ENCODE measurements around the gene CEL.
"Not testable (repeated sequence)": the region's sequence is repeated elsewhere in the genome, so short reads cannot be mapped to it uniquely, and the experiment has no call there.

Gene CEL

GRCh38 chr9:133054966-133055365 is 6.8 kb upstream of the CEL start:
- Histone ChIP-seq H3K36me3 (ENCODE audit: control insufficient read depth in 2 of 2, insufficient read depth in 2 of 2, low read length in 2 of 2) (peaks cover 35 to 58% of the 10 kb centered on the region in 2 donors), H3K27ac (ENCODE audit: low read depth in 2 of 2, low read length in 2 of 2) (no peak overlapping the region)

DNA sequence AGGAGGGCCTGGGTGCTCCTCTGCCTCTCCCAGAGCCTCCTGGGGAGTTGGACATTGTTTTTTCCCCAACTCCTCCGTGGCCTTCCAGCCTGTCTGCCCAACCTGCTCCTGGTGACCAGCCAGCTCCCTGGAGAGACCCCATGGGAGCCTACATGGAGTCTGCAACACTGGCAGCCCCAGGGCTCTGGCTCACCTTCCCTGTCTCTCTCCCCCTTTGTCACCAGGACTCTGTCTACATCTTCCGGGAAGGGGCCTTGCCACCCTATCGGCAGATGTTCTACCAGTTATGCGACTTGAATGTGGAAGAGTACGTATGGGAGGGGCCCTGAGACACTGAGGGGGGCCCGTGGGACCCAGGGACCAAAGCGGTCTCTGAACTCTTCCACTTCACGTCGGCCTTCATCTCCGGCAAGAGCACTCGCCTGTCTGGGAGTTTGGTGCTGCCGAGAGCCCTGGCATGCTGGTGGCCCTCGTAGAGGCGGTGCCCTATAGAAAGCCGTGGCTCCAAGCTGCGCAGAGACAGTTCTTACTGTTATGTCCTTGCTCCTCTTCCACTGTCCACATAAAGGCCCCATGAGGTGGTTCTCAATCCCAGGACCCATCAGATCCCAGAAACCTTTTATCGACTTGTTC is 5.9 kb upstream of the CEL start:
- Histone ChIP-seq H3K4me3 (ENCODE audit: low read length in 2 of 2) (no peak overlapping the region), H3K27ac (ENCODE audit: low read depth in 2 of 2, low read length in 2 of 2) (no peak overlapping the region), H3K36me3 (ENCODE audit: control insufficient read depth in 2 of 2, insufficient read depth in 2 of 2, low read length in 2 of 2) (peaks cover 35 to 54% of the 10 kb centered on the region in 2 donors), H3K27me3 (ENCODE audit: control insufficient read depth in 2 of 2, insufficient read depth in 2 of 2, low read length in 2 of 2) (no peaks in the 10 kb centered on the region), H3K9ac (ENCODE audit: low read depth in 1 of 2, low read length in 2 of 2) (no peak overlapping the region), H3K4me1 (ENCODE audit: control insufficient read depth in 2 of 2, insufficient read depth in 2 of 2, low read length in 2 of 2) (peaks cover 2 to 6% of the 10 kb centered on the region in 2 donors), H3K9me3 (ENCODE audit: control insufficient read depth in 2 of 2, low read length in 2 of 2) (no peaks in the 10 kb centered on the region)

More at GRCh38 chr9:133054966-133055365, 6.8 kb upstream of the CEL start:
- Histone ChIP-seq H3K27me3 (ENCODE audit: control insufficient read depth in 2 of 2, insufficient read depth in 2 of 2, low read length in 2 of 2) (no peaks in the 10 kb centered on the region), H3K9me3 (ENCODE audit: control insufficient read depth in 2 of 2, low read length in 2 of 2) (no peaks in the 10 kb centered on the region), H3K9ac (ENCODE audit: low read depth in 1 of 2, low read length in 2 of 2) (no peak overlapping the region), H3K4me3 (ENCODE audit: low read length in 2 of 2) (no peak overlapping the region), H3K4me1 (ENCODE audit: control insufficient read depth in 2 of 2, insufficient read depth in 2 of 2, low read length in 2 of 2) (peaks cover 2 to 13% of the 10 kb centered on the region in 2 donors)

GRCh38 chr9:133056533-133056932 is 5.2 kb upstream of the CEL start:
- peaks cover 35 to 48% of the 10 kb centered on the region in 2 donors for H3K36me3 ChIP-seq (ENCODE audit: control insufficient read depth in 2 of 2, insufficient read depth in 2 of 2, low read length in 2 of 2)

GRCh38 chr9:133057006-133057405 is 4.8 kb upstream of the CEL start:
- Histone ChIP-seq H3K27me3 (ENCODE audit: control insufficient read depth in 2 of 2, insufficient read depth in 2 of 2, low read length in 2 of 2) (no peaks in the 10 kb centered on the region), H3K36me3 (ENCODE audit: control insufficient read depth in 2 of 2, insufficient read depth in 2 of 2, low read length in 2 of 2) (peaks cover 35 to 44% of the 10 kb centered on the region in 2 donors), H3K4me3 (ENCODE audit: low read length in 2 of 2) (no peak overlapping the region), H3K4me1 (ENCODE audit: control insufficient read depth in 2 of 2, insufficient read depth in 2 of 2, low read length in 2 of 2) (no peaks in the 10 kb centered on the region), H3K9ac (ENCODE audit: low read depth in 1 of 2, low read length in 2 of 2) (no peak overlapping the region), H3K27ac (ENCODE audit: low read depth in 2 of 2, low read length in 2 of 2) (no peak overlapping the region), H3K9me3 (ENCODE audit: control insufficient read depth in 2 of 2, low read length in 2 of 2) (no peaks in the 10 kb centered on the region)

More at GRCh38 chr9:133056533-133056932, 5.2 kb upstream of the CEL start:
- Histone ChIP-seq H3K9ac (ENCODE audit: low read depth in 1 of 2, low read length in 2 of 2) (no peak overlapping the region), H3K4me1 (ENCODE audit: control insufficient read depth in 2 of 2, insufficient read depth in 2 of 2, low read length in 2 of 2) (peaks cover 0 to under 1% of the 10 kb centered on the region in 2 donors), H3K27ac (ENCODE audit: low read depth in 2 of 2, low read length in 2 of 2) (no peak overlapping the region), H3K4me3 (ENCODE audit: low read length in 2 of 2) (no peak overlapping the region), H3K27me3 (ENCODE audit: control insufficient read depth in 2 of 2, insufficient read depth in 2 of 2, low read length in 2 of 2) (no peaks in the 10 kb centered on the region), H3K9me3 (ENCODE audit: control insufficient read depth in 2 of 2, low read length in 2 of 2) (no peaks in the 10 kb centered on the region)

DNA sequence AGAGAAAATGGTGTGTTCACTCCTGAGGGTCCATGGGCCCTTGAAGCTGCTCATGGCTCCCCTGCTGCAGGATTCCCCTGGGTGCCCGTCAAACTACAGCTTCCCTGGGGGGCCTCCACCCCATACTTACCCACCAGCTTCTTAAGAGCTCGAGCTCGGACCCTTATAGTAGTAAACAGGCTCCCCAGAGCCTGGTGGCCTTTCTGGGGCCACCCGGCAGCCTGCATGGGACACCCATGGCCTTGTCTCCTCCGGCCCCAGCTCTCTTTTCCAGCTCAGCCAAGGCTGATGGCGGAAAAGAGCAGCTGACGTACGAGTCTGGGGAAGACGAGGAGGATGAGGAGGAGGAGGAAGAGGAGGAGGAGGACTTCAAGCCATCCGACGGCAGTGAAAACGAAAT is 4.2 kb upstream of the CEL start:
- peaks cover 35 to 40% of the 10 kb centered on the region in 2 donors for H3K36me3 ChIP-seq (ENCODE audit: control insufficient read depth in 2 of 2, insufficient read depth in 2 of 2, low read length in 2 of 2)
- H3K27me3 ChIP-seq (ENCODE audit: control insufficient read depth in 2 of 2, insufficient read depth in 2 of 2, low read length in 2 of 2), result no peaks in the 10 kb centered on the region
- H3K4me1 ChIP-seq (ENCODE audit: control insufficient read depth in 2 of 2, insufficient read depth in 2 of 2, low read length in 2 of 2), result no peaks in the 10 kb centered on the region
- H3K27ac ChIP-seq (ENCODE audit: low read depth in 2 of 2, low read length in 2 of 2), result no peak overlapping the region
- no peak overlapping the region for H3K9ac ChIP-seq (ENCODE audit: low read depth in 1 of 2, low read length in 2 of 2)
- H3K9me3 ChIP-seq (ENCODE audit: control insufficient read depth in 2 of 2, low read length in 2 of 2), result no peaks in the 10 kb centered on the region
- no peak overlapping the region for H3K4me3 ChIP-seq (ENCODE audit: low read length in 2 of 2)

- no peaks in the 10 kb centered on the region for H3K27me3 ChIP-seq (ENCODE audit: control insufficient read depth in 2 of 2, insufficient read depth in 2 of 2, low read length in 2 of 2)
- H3K9me3 ChIP-seq (ENCODE audit: control insufficient read depth in 2 of 2, low read length in 2 of 2), result no peaks in the 10 kb centered on the region
- no peak overlapping the region for H3K27ac ChIP-seq (ENCODE audit: low read depth in 2 of 2, low read length in 2 of 2)
- H3K4me3 ChIP-seq (ENCODE audit: low read length in 2 of 2), result no peak overlapping the region
- H3K36me3 ChIP-seq (ENCODE audit: control insufficient read depth in 2 of 2, insufficient read depth in 2 of 2, low read length in 2 of 2), result peaks cover 35 to 37% of the 10 kb centered on the region in 2 donors
- H3K4me1 ChIP-seq (ENCODE audit: control insufficient read depth in 2 of 2, insufficient read depth in 2 of 2, low read length in 2 of 2), result no peaks in the 10 kb centered on the region
- no peak overlapping the region for H3K9ac ChIP-seq (ENCODE audit: low read depth in 1 of 2, low read length in 2 of 2)
Measured at GRCh38 chr9:133058071-133058470, 3.7 kb upstream of the CEL start.

DNA sequence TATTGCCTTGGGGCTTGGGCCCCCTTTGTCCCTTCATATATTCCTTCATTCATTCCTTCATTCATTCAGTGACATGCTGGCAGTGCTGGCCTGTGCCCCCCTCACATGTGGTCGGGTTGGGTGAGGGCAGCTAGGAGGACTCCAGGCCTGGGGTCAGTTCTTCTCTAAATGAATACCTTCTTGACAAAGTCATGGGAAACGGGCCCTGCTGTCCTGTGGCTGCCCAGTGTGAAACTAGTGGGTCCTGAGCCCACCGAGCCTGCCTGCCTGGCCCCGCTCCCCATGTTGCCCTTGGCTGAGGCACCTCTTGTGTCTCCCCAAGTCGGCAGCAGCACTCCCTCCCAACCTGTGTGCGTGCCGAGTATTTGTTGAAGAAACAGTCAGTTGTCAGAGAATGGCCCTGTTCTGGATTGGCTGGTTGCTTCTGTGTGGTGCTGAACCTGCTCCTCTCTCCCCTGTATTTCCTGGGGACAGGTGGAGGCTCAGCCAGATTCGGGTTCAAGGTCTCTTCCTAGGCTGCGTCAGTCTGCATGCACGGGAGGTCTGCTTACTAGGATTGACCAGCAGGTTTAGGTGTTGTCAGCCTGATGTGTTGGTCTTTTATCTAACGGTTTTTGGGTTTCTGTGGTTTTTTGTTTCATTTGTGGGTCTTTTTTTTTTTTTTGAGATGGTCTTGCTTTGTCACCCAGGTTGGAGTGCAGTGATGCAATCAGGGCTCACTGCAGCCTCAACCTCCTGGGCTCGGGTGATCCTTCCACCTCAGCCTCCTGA is 3.0 kb upstream of the CEL start:
- no peaks in the 10 kb centered on the region for H3K4me1 ChIP-seq (ENCODE audit: control insufficient read depth in 2 of 2, insufficient read depth in 2 of 2, low read length in 2 of 2)
- no peaks in the 10 kb centered on the region for H3K9me3 ChIP-seq (ENCODE audit: control insufficient read depth in 2 of 2, low read length in 2 of 2)
- no peaks in the 10 kb centered on the region for H3K27me3 ChIP-seq (ENCODE audit: control insufficient read depth in 2 of 2, insufficient read depth in 2 of 2, low read length in 2 of 2)
- H3K36me3 ChIP-seq (ENCODE audit: control insufficient read depth in 2 of 2, insufficient read depth in 2 of 2, low read length in 2 of 2), result peaks cover 31 to 32% of the 10 kb centered on the region in 2 donors
- H3K27ac ChIP-seq (ENCODE audit: low read depth in 2 of 2, low read length in 2 of 2), result no peak overlapping the region
- H3K4me3 ChIP-seq (ENCODE audit: low read length in 2 of 2), result no peak overlapping the region
- no peak overlapping the region for H3K9ac ChIP-seq (ENCODE audit: low read depth in 1 of 2, low read length in 2 of 2)

DNA sequence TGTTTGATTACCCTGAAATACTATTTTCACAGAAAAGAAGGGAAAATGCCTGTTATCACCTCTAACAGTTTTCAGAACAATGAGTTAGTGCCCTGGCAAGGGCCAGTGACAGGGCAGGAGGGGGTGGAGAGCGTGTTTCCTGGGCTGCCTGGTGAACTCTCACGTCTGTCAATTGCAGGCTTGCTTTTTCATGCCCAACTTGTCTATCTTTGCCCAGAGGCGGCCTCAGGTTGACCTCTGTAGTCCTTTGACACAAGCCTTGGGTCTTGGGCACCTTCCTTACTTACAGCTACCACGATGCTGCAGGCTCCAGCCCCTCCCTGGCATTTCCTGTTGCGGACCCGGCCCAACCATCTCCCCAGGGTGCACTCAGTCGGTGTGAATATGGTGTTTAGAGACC is 2.2 kb upstream of the CEL start:
- H3K4me3 ChIP-seq (ENCODE audit: low read length in 2 of 2), result no peak overlapping the region
- no peak overlapping the region for H3K9ac ChIP-seq (ENCODE audit: low read depth in 1 of 2, low read length in 2 of 2)
- no peaks in the 10 kb centered on the region for H3K27me3 ChIP-seq (ENCODE audit: control insufficient read depth in 2 of 2, insufficient read depth in 2 of 2, low read length in 2 of 2)
- H3K27ac ChIP-seq (ENCODE audit: low read depth in 2 of 2, low read length in 2 of 2), result no peak overlapping the region
- no peaks in the 10 kb centered on the region for H3K4me1 ChIP-seq (ENCODE audit: control insufficient read depth in 2 of 2, insufficient read depth in 2 of 2, low read length in 2 of 2)
- no peaks in the 10 kb centered on the region for H3K9me3 ChIP-seq (ENCODE audit: control insufficient read depth in 2 of 2, low read length in 2 of 2)
- peaks cover 23 to 24% of the 10 kb centered on the region in 2 donors for H3K36me3 ChIP-seq (ENCODE audit: control insufficient read depth in 2 of 2, insufficient read depth in 2 of 2, low read length in 2 of 2)

- no peaks in the 10 kb centered on the region for H3K9me3 ChIP-seq (ENCODE audit: control insufficient read depth in 2 of 2, low read length in 2 of 2)
- H3K27ac ChIP-seq (ENCODE audit: low read depth in 2 of 2, low read length in 2 of 2), result no peak overlapping the region
- no peaks in the 10 kb centered on the region for H3K27me3 ChIP-seq (ENCODE audit: control insufficient read depth in 2 of 2, insufficient read depth in 2 of 2, low read length in 2 of 2)
- H3K4me3 ChIP-seq (ENCODE audit: low read length in 2 of 2), result no peak overlapping the region
- H3K4me1 ChIP-seq (ENCODE audit: control insufficient read depth in 2 of 2, insufficient read depth in 2 of 2, low read length in 2 of 2), result no peaks in the 10 kb centered on the region
- peaks cover 16 to 18% of the 10 kb centered on the region in 2 donors for H3K36me3 ChIP-seq (ENCODE audit: control insufficient read depth in 2 of 2, insufficient read depth in 2 of 2, low read length in 2 of 2)
- no peak overlapping the region for H3K9ac ChIP-seq (ENCODE audit: low read depth in 1 of 2, low read length in 2 of 2)
Measured at GRCh38 chr9:133060417-133060841, 1.4 kb upstream of the CEL start.

DNA sequence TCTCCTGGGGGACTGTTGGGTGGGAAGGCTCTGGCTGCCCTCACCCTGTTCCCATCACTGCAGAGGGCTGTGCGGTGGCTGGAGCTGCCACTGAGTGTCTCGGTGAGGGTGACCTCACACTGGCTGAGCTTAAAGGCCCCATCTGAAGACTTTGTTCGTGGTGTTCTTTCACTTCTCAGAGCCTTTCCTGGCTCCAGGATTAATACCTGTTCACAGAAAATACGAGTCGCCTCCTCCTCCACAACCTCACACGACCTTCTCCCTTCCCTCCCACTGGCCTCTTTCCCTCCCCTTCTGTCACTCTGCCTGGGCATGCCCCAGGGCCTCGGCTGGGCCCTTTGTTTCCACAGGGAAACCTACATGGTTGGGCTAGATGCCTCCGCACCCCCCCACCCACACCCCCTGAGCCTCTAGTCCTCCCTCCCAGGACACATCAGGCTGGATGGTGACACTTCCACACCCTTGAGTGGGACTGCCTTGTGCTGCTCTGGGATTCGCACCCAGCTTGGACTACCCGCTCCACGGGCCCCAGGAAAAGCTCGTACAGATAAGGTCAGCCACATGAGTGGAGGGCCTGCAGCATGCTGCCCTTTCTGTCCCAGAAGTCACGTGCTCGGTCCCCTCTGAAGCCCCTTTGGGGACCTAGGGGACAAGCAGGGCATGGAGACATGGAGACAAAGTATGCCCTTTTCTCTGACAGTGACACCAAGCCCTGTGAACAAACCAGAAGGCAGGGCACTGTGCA is 590 bp upstream of the CEL start:
- peaks cover 10 to 11% of the 10 kb centered on the region in 2 donors for H3K36me3 ChIP-seq (ENCODE audit: control insufficient read depth in 2 of 2, insufficient read depth in 2 of 2, low read length in 2 of 2)
- H3K4me1 ChIP-seq (ENCODE audit: control insufficient read depth in 2 of 2, insufficient read depth in 2 of 2, low read length in 2 of 2); H3K27me3 ChIP-seq (ENCODE audit: control insufficient read depth in 2 of 2, insufficient read depth in 2 of 2, low read length in 2 of 2); H3K9me3 ChIP-seq (ENCODE audit: control insufficient read depth in 2 of 2, low read length in 2 of 2); H3K4me3 ChIP-seq (ENCODE audit: low read length in 2 of 2); H3K27ac ChIP-seq (ENCODE audit: low read depth in 2 of 2, low read length in 2 of 2); H3K9ac ChIP-seq (ENCODE audit: low read depth in 1 of 2, low read length in 2 of 2): not testable (repeated sequence)
